Measurements from ENCODE around the gene CCDC158. TPM values are rescaled to one million over a fixed set of nuclear protein-coding genes. Genes with fewer than 3 reads are reported as not detected.

The CCDC158 gene
- total RNA-seq, 2 experiments from 2014 or later = not detected

GRCh38 chr4:76342191-76342590, 78.8 kb downstream of the CCDC158 start:
- no TSS peak for BruUV-seq (replicated peaks)
- no peak overlapping the region for H3K4me3 ChIP-seq (ENCODE audit: low read depth, low read length, poor library complexity, severe bottlenecking)
- no peaks in the 10 kb centered on the region for H4K20me1 ChIP-seq (ENCODE audit: insufficient read depth, low read length)
- H3K79me2 ChIP-seq (ENCODE audit: insufficient read depth, low read depth, low read length) = no peaks in the 10 kb centered on the region
- H3K4me1 ChIP-seq (ENCODE audit: insufficient read depth, low read length, poor library complexity, severe bottlenecking) = no peaks in the 10 kb centered on the region
- H3K9me2 ChIP-seq (ENCODE audit: insufficient read depth, low read length) = no peaks in the 10 kb centered on the region
- H3K4me2 ChIP-seq (ENCODE audit: low read length) = no peak overlapping the region
- H2AFZ ChIP-seq (ENCODE audit: low read length) = no peak overlapping the region
- intact Hi-C loops (cut with micrococcal nuclease; ENCODE audit: unreplicated experiment) = no loop called here
- no peaks in the 10 kb centered on the region for H3K9me3 ChIP-seq (ENCODE audit: low read length)
- ChIA-PET POLR2A (interaction anchor here (1.0 kb wide), 1 partner anchor 13 kb away, joined by 3 read pairs; no protein-coding TSS in a partner anchor), CTCF (ENCODE audit: unreplicated experiment) (no interaction called here)
- no peaks in the 10 kb centered on the region for H3K36me3 ChIP-seq (ENCODE audit: insufficient read depth, low read length)
- H3K27ac ChIP-seq (ENCODE audit: low read depth, low read length, poor library complexity, severe bottlenecking) = no peak overlapping the region
- TF ChIP-seq CTCF (conservative IDR thresholded peaks at IDR 0.05; ENCODE audit: low read length) (no peak), EZH2phosphoT487 (IDR thresholded peaks at IDR 0.05; ENCODE audit: borderline replicate concordance, low read depth, low read length) (no peak)
- DNase-seq (ENCODE audit: low spot score) = no peak

- no peak overlapping the region for H3K4me2 ChIP-seq (ENCODE audit: low read length)
- intact Hi-C loops (cut with micrococcal nuclease; ENCODE audit: unreplicated experiment) = no loop called here
- no peaks in the 10 kb centered on the region for H3K36me3 ChIP-seq (ENCODE audit: insufficient read depth, low read length)
- POLR2A ChIA-PET = interaction anchor here (1.6 kb wide), 1 partner anchor 16 kb away, joined by 7 read pairs; no protein-coding TSS in a partner anchor
- H3K9me2 ChIP-seq (ENCODE audit: insufficient read depth, low read length) = no peaks in the 10 kb centered on the region
- no peak for DNase-seq (ENCODE audit: low spot score)
- H3K9me3 ChIP-seq (ENCODE audit: low read length) = no peaks in the 10 kb centered on the region
- H4K20me1 ChIP-seq (ENCODE audit: insufficient read depth, low read length) = no peaks in the 10 kb centered on the region
- H3K79me2 ChIP-seq (ENCODE audit: insufficient read depth, low read depth, low read length) = no peaks in the 10 kb centered on the region
- no peaks in the 10 kb centered on the region for H3K4me1 ChIP-seq (ENCODE audit: insufficient read depth, low read length, poor library complexity, severe bottlenecking)
- no TSS peak for BruUV-seq (replicated peaks)
- no peak overlapping the region for H3K27ac ChIP-seq (ENCODE audit: low read depth, low read length, poor library complexity, severe bottlenecking)
- no peak overlapping the region for H2AFZ ChIP-seq (ENCODE audit: low read length)
- no peak for TF ChIP-seq CTCF (conservative IDR thresholded peaks at IDR 0.05; ENCODE audit: low read length)
- no peak for TF ChIP-seq EZH2phosphoT487 (IDR thresholded peaks at IDR 0.05; ENCODE audit: borderline replicate concordance, low read depth, low read length)
- no peak overlapping the region for H3K4me3 ChIP-seq (ENCODE audit: low read depth, low read length, poor library complexity, severe bottlenecking)
- CTCF ChIA-PET (ENCODE audit: unreplicated experiment) = no interaction called here
Observed at GRCh38 chr4:76341063-76341462, 79.9 kb downstream of the CCDC158 start.

- no peaks in the 10 kb centered on the region for H3K36me3 ChIP-seq (ENCODE audit: insufficient read depth, low read length)
- H3K4me3 ChIP-seq (ENCODE audit: low read depth, low read length, poor library complexity, severe bottlenecking) = no peak overlapping the region
- no peak overlapping the region for H3K4me2 ChIP-seq (ENCODE audit: low read length)
- no peaks in the 10 kb centered on the region for H3K79me2 ChIP-seq (ENCODE audit: insufficient read depth, low read depth, low read length)
- no peaks in the 10 kb centered on the region for H4K20me1 ChIP-seq (ENCODE audit: insufficient read depth, low read length)
- ChIA-PET CTCF (ENCODE audit: unreplicated experiment) (no interaction called here), POLR2A (no interaction called here)
- DNase-seq (ENCODE audit: low spot score) = no peak
- H3K27ac ChIP-seq (ENCODE audit: low read depth, low read length, poor library complexity, severe bottlenecking) = no peak overlapping the region
- H3K9me3 ChIP-seq (ENCODE audit: low read length) = no peaks in the 10 kb centered on the region
- no peaks in the 10 kb centered on the region for H3K4me1 ChIP-seq (ENCODE audit: insufficient read depth, low read length, poor library complexity, severe bottlenecking)
- no peak overlapping the region for H2AFZ ChIP-seq (ENCODE audit: low read length)
- no peaks in the 10 kb centered on the region for H3K9me2 ChIP-seq (ENCODE audit: insufficient read depth, low read length)
- intact Hi-C loops (cut with micrococcal nuclease; ENCODE audit: unreplicated experiment) = no loop called here
- BruUV-seq (replicated peaks) = no TSS peak
- TF ChIP-seq EZH2phosphoT487 (IDR thresholded peaks at IDR 0.05; ENCODE audit: borderline replicate concordance, low read depth, low read length) = no peak
- no peak for TF ChIP-seq CTCF (conservative IDR thresholded peaks at IDR 0.05; ENCODE audit: low read length)
Observed at GRCh38 chr4:76339364-76339763, 81.6 kb downstream of the CCDC158 start.
